IPS-11a (cell line): ENCODE measurements around the gene VPS41.

Experiments used
- H3K4me3 ChIP-seq: one replicate; pipeline ENCODE4 v1.5.1; 2013; ENCODE audit warnings: low read depth, low read length, control low read depth

VPS41 gene

GRCh38 chr7:38907066-38907465, 1.9 kb downstream of the VPS41 start:
- no peak overlapping the region for H3K4me3 ChIP-seq

- no peak overlapping the region for H3K4me3 ChIP-seq
Observed at GRCh38 chr7:38905056-38905759, 3.8 kb downstream of the VPS41 start.

DNA sequence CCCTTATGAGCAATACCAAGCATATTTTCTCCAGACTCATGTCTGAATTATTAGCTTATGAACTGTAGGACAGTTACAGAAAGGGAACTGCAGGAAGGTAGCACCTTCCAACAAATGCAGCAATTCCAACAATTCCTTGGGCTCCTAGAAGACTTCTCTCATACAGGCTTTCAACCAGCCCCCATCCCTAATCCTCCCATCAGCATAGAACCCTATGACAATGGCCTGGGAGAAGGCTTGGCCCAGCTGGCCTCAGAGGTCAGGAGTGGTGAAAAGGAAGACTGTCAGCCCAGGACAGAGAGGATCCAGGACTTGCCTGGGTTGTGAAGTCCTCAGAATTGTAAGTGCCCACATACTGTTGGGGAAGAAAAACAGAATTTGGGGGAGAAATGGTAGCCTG, 5.9 kb downstream of the VPS41 start:
- no peak overlapping the region for H3K4me3 ChIP-seq

DNA sequence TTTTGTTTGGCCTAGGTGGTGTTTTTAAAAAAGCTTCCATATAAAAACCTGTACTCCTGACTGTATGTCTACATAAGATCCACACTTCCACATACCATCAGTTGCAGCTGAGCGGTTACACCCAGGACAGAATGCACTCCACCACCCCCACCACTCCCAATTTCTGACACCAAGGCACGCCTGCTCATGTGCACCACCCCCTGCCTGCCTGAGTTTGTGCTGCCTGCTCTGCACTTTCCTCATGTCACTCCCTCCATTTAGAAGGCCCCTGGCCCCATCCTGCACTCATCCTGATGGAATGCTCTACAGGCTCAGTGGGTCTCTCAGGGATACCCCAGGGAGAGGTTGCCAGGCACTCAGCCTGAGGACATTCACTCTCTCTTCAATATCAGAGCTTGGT, 6.5 kb downstream of the VPS41 start:
- H3K4me3 ChIP-seq: no peak overlapping the region

DNA sequence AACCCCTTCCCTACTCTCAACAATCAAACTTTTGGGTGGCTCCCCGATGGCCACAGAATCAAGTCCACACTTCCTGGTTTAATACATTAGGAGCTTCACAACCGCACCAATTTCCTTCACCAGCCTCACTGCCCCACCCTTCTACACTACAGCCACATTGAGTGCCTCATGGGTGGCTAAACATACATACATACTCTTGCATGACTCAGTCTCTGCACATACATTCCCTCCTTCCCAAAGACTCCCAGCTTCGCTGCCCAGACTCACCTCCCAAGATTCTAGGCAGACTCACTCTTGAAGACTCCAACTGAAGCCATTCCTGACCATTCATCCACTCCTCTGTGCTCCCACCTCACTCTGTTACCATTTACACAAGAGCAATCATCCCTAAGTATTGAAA, 15.9 kb downstream of the VPS41 start:
- no peak overlapping the region for H3K4me3 ChIP-seq

GRCh38 chr7:38890597-38890996, 18.4 kb downstream of the VPS41 start:
- H3K4me3 ChIP-seq: no peak overlapping the region

- H3K4me3 ChIP-seq: no peak overlapping the region
Observed at GRCh38 chr7:38889872-38890432, 19.0 kb downstream of the VPS41 start.

DNA sequence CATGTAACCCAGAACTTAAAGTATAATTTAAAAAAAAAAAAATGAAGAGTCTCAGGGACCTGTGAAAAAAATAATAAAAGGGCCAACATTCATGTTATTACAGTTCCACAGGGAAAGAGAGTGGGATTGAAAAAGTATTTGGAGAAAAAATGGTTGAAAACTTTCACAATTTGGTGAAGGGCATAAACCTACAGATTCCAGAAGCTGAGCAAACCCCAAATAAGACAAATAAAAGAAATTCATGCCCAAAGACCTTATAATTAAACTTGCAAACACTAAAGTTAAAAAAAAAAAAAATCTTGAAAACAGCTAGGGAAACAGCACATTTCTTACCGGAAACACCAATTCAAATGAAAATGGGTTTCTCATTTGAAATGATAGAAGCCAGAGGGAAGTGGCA, 19.9 kb downstream of the VPS41 start:
- no peak overlapping the region for H3K4me3 ChIP-seq

GRCh38 chr7:38886265-38886664, 22.7 kb downstream of the VPS41 start:
- H3K4me3 ChIP-seq: no peak overlapping the region

- no peak overlapping the region for H3K4me3 ChIP-seq
Observed at GRCh38 chr7:38883706-38884105, 25.3 kb downstream of the VPS41 start.

- no peak overlapping the region for H3K4me3 ChIP-seq
Observed at GRCh38 chr7:38881947-38882684, 26.9 kb downstream of the VPS41 start.

GRCh38 chr7:38881015-38881414, 28.0 kb downstream of the VPS41 start:
- no peak overlapping the region for H3K4me3 ChIP-seq

- H3K4me3 ChIP-seq: no peak overlapping the region
Observed at GRCh38 chr7:38880454-38880853, 28.5 kb downstream of the VPS41 start.

DNA sequence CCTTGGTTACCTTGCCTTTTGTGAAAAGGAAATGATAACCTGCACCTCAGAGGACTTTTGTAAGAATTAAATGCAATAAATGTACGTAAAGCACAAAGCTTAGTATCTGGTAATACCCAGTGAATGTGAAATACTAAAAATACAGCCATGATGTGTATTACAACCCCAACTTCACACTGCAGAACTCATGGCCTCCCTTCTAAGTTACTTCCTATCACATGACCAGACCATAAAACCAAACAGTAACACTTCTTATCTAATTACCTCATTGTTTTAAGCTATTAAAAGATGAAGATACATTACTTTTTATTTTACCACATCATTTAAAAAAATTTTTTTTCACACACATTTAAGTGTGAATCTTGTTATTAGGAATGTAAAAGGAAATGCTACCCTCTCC, 29.0 kb downstream of the VPS41 start:
- no peak overlapping the region for H3K4me3 ChIP-seq

- no peak overlapping the region for H3K4me3 ChIP-seq
Observed at GRCh38 chr7:38878694-38879457, 30.1 kb downstream of the VPS41 start.

- no peak overlapping the region for H3K4me3 ChIP-seq
Observed at GRCh38 chr7:38873433-38873832, 35.6 kb downstream of the VPS41 start.

DNA sequence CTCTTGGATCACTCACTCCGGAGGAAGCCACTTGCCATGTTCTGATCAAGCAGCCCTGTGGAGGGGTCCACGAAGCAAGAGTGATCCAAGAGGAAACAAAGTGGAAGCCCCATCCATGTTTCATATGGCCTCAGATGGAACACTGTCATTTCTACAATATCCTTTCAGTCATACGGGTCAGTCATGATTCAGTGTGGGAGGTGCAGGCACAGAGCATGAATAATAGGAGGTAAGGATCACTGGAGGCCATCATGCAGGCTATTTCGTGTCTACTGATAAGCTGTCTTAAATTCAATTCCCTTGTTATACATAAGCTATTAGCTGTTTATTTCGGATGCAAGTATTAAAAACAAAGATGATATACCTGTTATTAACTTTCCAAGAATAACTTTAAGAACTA, 36.8 kb downstream of the VPS41 start:
- H3K4me3 ChIP-seq: no peak overlapping the region

DNA sequence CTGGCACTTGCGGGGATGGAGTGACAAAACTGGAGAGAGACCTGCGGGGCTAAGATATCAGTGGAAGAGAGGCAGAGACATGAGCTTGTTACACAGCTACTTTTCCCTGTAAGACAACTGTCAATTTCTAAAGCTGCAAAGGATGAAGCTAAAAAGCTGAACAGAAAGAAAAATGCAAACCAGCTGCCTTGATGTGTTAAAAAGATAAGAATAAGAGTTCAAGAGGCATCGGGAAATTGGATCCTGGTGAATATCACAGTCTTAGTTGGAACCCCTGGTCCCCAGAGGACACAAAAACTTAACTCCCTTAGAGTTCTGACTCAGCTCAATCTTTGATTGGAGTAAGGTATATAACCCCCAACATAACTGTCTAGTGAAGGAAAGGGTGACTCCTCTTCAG, 38.8 kb downstream of the VPS41 start:
- H3K4me3 ChIP-seq: no peak overlapping the region

GRCh38 chr7:38863601-38864291, 45.2 kb downstream of the VPS41 start:
- H3K4me3 ChIP-seq: no peak overlapping the region

DNA sequence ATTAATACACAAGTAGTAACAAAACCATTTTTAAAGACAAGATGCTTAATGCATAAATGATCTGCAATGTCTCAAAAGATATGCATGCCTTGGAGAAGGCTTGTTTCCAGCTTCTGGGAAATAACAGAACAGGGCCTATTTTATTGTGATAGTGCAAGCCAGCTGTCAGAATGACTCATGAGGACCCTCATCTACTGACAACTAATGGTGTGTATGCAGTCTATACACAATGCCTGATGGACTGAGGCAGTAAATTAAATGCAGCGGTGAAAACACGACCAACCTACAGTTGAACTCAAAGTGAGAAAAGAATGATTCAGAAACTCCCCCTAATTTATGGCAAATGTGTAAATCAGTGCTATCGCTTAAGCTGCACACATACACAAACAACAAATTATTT, 46.3 kb downstream of the VPS41 start:
- H3K4me3 ChIP-seq: no peak overlapping the region

DNA sequence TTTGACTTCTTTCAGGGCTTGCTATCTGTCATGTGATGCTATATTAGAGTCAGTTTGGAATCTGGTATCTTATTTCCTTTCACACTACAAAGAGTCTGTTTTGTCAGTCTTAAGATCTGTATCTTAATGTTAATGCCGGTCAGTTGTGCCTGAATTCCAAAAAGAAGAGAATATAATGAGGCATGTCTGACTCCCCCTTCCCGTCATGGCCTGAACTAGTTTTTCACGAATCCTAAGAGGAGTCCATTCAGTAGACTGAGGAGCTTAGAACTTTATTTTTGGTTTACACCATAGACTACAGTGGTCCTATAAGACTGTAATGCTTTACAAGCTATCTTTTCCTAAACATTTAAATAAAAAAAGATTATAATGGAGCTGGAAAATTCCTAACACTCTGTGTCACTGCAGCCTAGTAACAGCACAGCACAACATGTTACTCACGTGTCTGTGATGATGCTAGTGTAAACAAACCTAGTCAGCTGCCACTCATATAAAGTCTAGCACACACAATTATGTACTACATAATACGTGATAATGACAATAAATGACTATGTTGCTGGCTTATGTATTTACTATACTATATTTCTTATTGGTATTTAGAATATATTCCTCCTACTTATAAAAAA, 50.6 kb downstream of the VPS41 start:
- H3K4me3 ChIP-seq: no peak overlapping the region
